ENCODE data around the gene TSPAN9.

Gene TSPAN9

DNA sequence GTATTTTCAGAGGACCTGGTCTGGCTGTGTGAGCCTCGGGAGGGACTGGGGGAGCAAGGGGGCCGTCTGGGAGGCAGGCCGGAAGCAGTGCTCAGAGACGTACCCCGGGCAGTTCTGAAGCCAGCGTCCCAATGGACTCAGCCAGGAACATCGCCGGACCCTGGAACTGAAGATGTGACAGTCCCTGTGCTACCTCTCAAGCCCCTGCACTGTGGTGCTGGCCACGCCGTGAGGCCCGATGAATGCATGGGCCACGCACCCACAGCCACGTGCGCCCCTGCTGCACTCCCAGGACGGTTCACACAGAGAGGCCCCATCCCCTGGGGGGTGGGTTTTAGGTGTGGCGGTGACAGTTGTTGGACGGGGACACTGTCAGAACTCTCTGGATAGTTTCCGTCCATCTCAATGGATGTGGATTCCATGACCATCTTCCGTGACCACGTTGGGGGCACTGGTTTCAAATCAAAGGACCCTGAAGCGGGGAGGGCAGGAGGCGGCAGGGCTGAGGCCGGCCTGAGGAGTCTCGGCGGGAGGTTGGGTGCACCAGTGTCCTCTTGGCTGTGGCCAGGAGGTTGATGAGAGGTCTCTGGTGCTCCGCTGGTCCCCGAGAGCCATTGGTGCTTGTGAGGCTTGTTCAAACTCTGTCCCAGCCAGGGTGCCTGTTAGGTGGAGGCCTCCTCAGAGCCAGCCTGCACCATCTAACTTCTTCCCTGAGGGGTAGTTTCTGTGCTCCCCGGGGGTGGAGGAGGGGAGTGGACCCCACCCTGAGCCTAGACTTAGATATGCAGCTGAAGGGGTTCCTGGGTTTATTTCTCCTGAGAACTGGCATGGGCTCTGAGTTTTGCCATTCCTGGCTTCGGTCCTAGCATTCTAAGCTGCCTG, 36.3 kb upstream of the TSPAN9 start:
- peaks cover 20% of the 10 kb centered on the region for H3K27me3 Mint-ChIP-seq
- H3K27ac Mint-ChIP-seq: no peak overlapping the region
- no peak overlapping the region for H3K4me3 Mint-ChIP-seq
- no peaks in the 10 kb centered on the region for H3K9me3 Mint-ChIP-seq
- H3K36me3 Mint-ChIP-seq (ENCODE audit: low read depth): no peaks in the 10 kb centered on the region
- peaks cover 5% of the 10 kb centered on the region for H3K4me1 Mint-ChIP-seq (ENCODE audit: low read depth)

DNA sequence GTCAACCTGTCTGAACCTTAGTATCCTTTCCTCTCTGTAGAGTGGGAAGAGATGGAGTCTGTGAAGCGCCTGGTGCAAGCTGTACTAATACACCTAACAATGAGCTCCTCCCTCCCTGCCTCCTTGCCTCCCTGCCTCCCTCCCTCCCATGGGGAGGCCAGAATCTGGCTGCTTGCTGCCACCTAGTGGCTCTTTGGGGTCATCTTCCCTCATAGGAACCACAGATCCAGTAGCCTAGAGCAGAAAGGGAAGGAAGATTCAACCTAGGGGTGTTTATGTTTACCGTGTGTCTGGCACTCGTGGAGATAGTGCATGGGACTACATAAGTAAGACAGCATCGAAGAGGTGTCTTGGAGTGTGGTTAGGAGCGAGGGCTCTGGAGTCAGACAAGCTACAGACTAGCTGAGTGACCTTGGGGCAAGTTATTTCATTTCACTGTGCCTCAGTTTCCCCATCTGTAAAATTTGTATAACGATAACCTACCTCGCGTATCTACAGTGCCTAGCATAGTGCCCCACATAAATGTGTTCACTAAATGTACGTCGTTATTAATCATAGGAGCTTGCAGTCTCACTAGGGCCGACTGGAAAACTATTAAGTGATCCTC, 35.5 kb upstream of the TSPAN9 start:
- peaks cover 20% of the 10 kb centered on the region for H3K27me3 Mint-ChIP-seq
- H3K4me1 Mint-ChIP-seq (ENCODE audit: low read depth): peaks cover 5% of the 10 kb centered on the region
- no peak overlapping the region for H3K4me3 Mint-ChIP-seq
- no peaks in the 10 kb centered on the region for H3K9me3 Mint-ChIP-seq
- no peaks in the 10 kb centered on the region for H3K36me3 Mint-ChIP-seq (ENCODE audit: low read depth)
- H3K27ac Mint-ChIP-seq: no peak overlapping the region

DNA sequence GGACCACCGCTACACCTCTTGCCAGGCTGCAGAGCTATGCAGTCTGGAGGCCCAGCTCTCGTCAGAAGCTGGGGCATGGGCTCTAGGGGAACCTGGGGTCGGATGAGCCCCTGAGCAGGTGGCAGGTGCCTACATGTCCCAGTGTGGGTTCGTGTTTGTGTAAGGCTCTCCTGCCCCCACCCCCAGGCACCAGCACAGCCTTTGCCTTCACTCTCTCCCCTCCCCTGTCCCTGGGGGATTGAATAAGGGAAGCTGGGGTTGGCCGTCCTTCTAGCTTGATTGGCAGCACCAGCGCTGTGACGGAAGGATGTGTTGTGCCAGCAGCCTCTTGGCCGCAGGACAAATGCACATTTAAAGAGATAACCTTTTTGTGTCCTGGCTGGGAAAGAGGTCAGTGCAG, 34.8 kb upstream of the TSPAN9 start:
- peaks cover 5% of the 10 kb centered on the region for H3K4me1 Mint-ChIP-seq (ENCODE audit: low read depth)
- no peaks in the 10 kb centered on the region for H3K36me3 Mint-ChIP-seq (ENCODE audit: low read depth)
- H3K27ac Mint-ChIP-seq: no peak overlapping the region
- no peaks in the 10 kb centered on the region for H3K9me3 Mint-ChIP-seq
- H3K4me3 Mint-ChIP-seq: no peak overlapping the region
- H3K27me3 Mint-ChIP-seq: peaks cover 20% of the 10 kb centered on the region

DNA sequence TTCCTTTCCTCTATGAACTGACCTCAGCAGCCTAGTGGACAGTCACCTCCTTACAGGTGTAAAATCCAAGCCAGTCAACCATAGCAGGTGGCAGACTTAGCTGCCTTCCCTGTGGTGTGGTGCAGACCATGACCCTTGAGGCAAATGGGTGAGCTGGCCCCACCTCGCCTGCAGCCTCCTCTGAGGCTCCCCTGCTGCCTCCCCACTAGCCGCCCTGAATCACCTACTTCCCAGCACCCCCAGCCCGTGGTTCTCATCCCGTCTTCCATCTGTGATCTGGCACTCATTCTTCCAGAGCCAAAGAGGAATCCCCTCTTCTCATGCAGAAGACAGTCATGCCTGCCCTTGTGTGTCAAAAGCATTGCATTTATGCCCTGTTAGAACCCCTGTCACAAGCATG, 34.4 kb upstream of the TSPAN9 start:
- Mint-ChIP-seq H3K27ac (no peak overlapping the region), H3K4me3 (no peak overlapping the region)

DNA sequence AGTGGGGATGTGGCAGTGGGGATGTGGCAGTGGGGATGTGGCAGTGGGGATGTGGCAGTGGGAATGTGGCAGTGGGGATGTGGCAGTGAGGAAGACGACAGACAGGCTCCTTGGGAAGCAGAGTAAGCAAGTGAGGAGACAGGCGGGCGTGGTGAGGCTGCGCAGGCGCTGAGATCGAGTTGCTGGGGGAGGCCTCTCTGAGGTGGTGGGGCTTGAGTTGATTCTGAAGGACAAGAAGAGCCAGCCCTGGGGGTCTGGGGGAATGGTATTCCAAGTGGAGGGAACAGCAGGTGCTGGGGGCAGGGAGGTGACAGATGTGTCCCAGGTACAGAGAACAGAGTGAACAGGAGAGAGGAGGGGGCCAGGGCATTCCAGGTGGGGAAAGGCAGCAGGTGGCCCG, 33.8 kb upstream of the TSPAN9 start:
- Mint-ChIP-seq H3K36me3 (ENCODE audit: low read depth) (no peaks in the 10 kb centered on the region), H3K9me3 (no peaks in the 10 kb centered on the region), H3K27me3 (peaks cover 20% of the 10 kb centered on the region), H3K4me3 (no peak overlapping the region), H3K27ac (no peak overlapping the region), H3K4me1 (ENCODE audit: low read depth) (peaks cover 5% of the 10 kb centered on the region)

More for the DNA sequence above, 34.4 kb upstream of the TSPAN9 start:
- H3K27me3 Mint-ChIP-seq: peaks cover 20% of the 10 kb centered on the region
- H3K9me3 Mint-ChIP-seq: no peaks in the 10 kb centered on the region
- H3K4me1 Mint-ChIP-seq (ENCODE audit: low read depth): peaks cover 5% of the 10 kb centered on the region
- no peaks in the 10 kb centered on the region for H3K36me3 Mint-ChIP-seq (ENCODE audit: low read depth)

DNA sequence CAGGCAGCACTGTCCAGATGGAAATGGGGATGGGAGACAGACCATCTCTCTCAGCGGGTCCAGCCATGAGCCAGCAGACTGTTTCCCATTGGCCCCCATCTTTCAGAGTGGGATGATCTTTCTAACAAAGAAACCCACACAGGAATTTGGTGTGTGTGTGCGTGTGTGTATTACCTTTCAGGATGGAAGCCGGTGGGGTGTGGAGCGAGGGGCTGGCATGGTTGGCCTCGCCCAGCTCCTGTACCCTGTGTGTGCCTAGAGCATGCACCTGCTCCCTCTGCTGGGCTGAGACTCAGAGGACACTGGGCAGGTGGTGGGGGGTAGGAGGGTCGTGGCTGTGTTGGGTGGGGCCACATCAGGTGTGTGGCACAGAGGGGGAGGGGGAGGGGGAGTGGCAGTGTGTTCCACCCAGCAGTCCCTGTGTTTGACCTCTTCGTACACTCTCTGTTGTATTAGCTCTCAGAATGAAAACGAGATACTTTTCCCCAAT, 33.0 kb upstream of the TSPAN9 start:
- Mint-ChIP-seq H3K4me3 (no peak overlapping the region), H3K27me3 (peaks cover 20% of the 10 kb centered on the region), H3K9me3 (no peaks in the 10 kb centered on the region), H3K4me1 (ENCODE audit: low read depth) (peaks cover 5% of the 10 kb centered on the region), H3K27ac (no peak overlapping the region), H3K36me3 (ENCODE audit: low read depth) (no peaks in the 10 kb centered on the region)

DNA sequence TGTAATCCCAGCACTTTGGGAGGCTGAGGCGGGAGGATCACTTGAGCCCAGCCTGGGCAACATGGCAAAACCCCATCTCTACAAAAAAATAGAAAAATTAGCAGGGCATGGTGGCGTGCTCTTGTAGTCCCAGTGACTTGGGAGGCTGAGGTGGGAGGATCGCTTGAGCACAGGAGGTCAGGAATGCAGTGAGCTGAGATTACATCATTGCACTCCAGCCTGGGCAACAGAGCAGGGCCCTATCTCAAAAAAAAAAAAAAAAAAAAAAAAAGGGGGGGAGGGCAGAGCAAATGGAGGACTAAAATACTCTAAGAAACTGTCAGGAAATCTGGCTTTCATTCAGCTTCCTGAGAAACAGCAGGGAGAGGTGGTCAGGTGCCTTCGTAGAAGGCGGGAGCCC, 31.7 kb upstream of the TSPAN9 start:
- H3K36me3 Mint-ChIP-seq (ENCODE audit: low read depth): no peaks in the 10 kb centered on the region
- H3K27ac Mint-ChIP-seq: no peak overlapping the region
- no peaks in the 10 kb centered on the region for H3K9me3 Mint-ChIP-seq
- no peak overlapping the region for H3K4me3 Mint-ChIP-seq
- peaks cover 20% of the 10 kb centered on the region for H3K27me3 Mint-ChIP-seq
- peaks cover 5% of the 10 kb centered on the region for H3K4me1 Mint-ChIP-seq (ENCODE audit: low read depth)

DNA sequence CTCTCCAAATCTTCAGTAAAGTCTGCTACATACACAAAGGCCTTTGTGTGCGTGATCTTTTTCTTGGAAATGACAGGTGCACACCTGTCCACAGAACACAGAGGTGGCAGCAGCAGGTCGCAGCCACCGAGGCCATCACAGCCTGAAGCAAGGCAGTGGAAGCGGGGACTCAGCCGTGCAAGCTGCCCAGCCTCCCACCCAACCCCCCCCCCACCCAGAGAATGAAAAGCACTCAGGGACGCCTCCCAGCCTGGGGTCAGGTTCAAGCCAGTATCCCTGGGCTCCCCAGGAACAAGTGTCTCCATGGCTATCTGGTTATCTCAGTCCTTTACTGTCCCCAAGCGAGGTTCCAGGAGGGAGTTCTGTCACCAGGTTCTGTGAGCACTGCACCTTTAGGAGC, 31.2 kb upstream of the TSPAN9 start:
- Mint-ChIP-seq H3K9me3 (no peaks in the 10 kb centered on the region), H3K4me1 (ENCODE audit: low read depth) (peaks cover 5% of the 10 kb centered on the region), H3K27ac (no peak overlapping the region), H3K36me3 (ENCODE audit: low read depth) (no peaks in the 10 kb centered on the region), H3K4me3 (no peak overlapping the region), H3K27me3 (peaks cover 20% of the 10 kb centered on the region)

DNA sequence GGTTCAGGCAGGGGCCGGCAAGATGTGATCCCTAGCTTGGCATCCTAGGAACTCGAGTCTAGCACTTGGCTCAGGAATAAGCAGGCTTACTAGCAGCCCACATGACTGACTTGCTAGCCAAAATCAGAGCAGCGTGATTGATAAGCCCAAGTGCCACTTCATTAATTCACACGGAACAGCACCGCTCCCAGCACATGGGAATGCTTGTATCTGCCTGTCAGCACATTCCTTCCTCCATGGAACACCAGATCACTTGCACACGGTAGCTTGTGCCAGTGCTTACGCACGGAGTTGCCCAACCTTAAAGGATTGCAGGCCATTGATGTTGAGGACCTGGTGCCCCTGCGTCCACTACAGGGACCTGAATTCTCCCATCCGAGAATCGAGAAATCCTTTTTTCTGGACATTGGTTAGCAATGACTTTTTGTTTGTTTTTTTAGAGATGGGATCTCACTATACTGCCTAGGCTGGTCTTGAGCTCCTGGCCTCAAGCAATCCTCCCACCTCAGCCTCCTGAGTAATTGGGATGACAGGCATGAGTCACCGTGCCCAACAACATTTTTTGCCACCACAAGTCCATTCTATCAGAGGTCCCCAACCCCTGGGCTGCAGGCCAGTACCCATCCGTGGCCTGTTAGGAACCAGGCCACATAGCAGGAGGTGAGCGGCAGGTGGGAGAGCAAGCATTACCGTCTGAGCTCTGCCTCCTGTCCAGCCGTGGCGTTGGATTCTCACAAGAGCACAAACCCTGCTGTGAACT, 30.6 kb upstream of the TSPAN9 start:
- H3K36me3 Mint-ChIP-seq (ENCODE audit: low read depth): no peaks in the 10 kb centered on the region
- H3K9me3 Mint-ChIP-seq: no peaks in the 10 kb centered on the region
- no peak overlapping the region for H3K4me3 Mint-ChIP-seq
- no peak overlapping the region for H3K27ac Mint-ChIP-seq
- peaks cover 4% of the 10 kb centered on the region for H3K4me1 Mint-ChIP-seq (ENCODE audit: low read depth)
- peaks cover 18% of the 10 kb centered on the region for H3K27me3 Mint-ChIP-seq

DNA sequence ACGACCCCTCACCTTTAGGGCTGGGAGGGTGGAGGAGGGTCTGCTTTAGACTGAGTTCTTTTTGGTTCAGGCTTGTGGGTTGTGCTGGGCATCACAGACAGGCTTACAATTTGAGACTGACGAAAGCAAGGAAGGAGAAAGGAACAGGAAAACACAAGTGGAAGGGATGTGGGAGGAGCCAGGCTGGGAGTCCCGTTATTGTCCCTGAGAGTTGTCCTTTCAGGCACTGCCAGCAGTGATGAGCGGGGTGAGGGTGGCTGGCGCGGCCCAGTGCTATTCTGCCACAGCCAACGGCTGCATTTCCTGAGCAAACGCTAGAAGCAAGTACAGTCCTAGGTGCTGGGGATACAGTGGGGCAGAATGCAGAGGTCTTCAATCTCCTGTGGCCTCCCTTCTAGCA, 29.2 kb upstream of the TSPAN9 start:
- Mint-ChIP-seq H3K9me3 (no peaks in the 10 kb centered on the region), H3K4me3 (no peak overlapping the region), H3K27ac (no peak overlapping the region), H3K4me1 (ENCODE audit: low read depth) (no peaks in the 10 kb centered on the region), H3K36me3 (ENCODE audit: low read depth) (no peaks in the 10 kb centered on the region), H3K27me3 (peaks cover 15% of the 10 kb centered on the region)

DNA sequence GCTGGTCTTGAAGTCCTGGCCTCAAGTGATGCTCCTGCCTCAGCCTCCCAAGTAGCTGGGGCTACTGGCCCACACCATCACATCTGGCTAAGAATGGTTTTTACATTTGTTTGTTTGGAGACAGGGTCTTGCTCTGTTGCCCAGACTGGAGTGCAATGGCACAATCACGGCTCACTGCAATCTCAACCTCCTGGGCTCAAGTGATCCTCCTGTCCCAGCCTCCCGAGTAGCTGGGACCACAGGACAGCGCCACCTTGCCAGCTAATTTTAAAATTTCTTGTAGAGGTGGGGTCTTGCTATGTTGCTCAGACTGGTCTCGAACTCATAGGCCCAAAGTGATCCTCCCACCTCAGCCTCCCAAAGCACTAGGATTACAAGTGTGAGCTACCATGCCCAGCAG, 28.6 kb upstream of the TSPAN9 start:
- H3K4me3 Mint-ChIP-seq: no peak overlapping the region
- no peaks in the 10 kb centered on the region for H3K9me3 Mint-ChIP-seq
- H3K4me1 Mint-ChIP-seq (ENCODE audit: low read depth): no peaks in the 10 kb centered on the region
- peaks cover 9% of the 10 kb centered on the region for H3K27me3 Mint-ChIP-seq
- H3K36me3 Mint-ChIP-seq (ENCODE audit: low read depth): no peaks in the 10 kb centered on the region
- H3K27ac Mint-ChIP-seq: no peak overlapping the region

DNA sequence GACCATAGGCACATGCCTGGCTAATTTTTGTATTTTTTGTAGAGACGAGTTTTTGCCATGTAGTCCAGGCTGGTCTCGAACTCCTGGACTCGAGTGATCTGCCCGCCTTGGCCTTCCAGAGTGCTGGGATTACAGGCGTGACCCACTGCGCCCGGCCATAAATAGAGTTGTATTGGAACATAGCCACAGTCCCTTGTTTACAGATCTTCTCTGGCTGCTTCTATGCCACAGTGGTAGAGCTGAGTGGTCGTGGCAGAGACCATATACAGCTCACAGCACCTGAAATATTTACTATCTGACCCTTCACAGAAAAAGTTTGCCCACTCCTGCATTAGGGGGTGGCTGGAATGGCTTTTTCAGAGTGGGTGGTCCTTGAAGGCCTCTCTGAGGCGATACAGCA, 28.0 kb upstream of the TSPAN9 start:
- Mint-ChIP-seq H3K4me1 (ENCODE audit: low read depth) (no peaks in the 10 kb centered on the region), H3K36me3 (ENCODE audit: low read depth) (no peaks in the 10 kb centered on the region), H3K9me3 (no peaks in the 10 kb centered on the region), H3K27ac (no peak overlapping the region), H3K4me3 (no peak overlapping the region), H3K27me3 (peaks cover 3% of the 10 kb centered on the region)

DNA sequence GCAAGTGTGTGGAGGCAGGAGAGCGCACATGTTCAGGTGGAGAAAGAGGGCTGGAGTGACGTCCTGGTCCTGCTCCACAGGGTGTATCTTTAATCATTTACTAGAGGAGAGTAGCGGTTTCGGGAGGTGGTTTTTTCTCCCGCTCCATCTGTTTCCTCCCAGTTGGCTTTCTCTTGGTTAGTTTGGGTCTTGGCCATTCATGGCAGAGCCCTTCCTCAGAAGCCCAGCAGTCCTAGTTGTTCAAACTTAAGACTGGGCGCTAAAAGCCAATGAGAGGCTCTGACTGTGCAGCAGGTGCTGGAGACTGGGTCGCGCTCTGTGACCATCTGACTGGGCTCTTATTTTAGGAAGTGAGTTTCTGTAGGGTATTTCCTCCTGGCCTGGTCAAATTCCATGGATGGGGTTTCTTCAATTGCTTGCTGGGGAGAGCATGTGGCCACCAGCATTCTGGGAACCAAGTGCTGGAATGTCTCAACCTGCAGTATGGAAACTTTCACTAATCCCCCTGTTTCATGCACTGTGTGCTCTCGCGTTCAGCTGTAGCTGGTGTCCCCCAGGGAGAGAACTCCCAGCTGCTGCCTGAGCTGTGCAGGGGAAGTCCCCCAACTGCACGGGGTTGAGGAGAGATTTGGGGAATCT, 27.4 kb upstream of the TSPAN9 start:
- Mint-ChIP-seq H3K27me3 (peaks cover 3% of the 10 kb centered on the region), H3K4me3 (no peak overlapping the region), H3K4me1 (ENCODE audit: low read depth) (no peaks in the 10 kb centered on the region), H3K27ac (no peak overlapping the region), H3K9me3 (no peaks in the 10 kb centered on the region), H3K36me3 (ENCODE audit: low read depth) (no peaks in the 10 kb centered on the region)

DNA sequence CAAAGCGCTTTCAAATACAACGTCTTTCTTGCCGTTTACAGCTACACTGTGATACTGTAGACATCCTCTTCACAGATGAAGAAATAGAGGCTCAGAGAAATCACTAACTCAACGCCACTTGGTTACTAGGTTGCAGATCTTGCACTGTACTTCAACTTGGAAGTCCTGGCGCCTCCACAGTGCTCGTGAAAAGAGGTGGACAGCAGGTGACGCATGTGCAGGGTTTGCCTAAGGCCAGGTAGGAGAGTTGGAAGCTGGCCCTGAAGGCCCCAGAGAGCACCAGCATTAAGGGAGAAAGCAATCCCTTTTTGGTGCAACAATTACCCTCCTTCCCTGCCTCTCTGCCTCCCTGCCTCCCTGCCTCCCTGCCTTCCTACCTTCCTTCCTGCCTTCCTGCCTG, 22.8 kb upstream of the TSPAN9 start:
- H3K9me3 Mint-ChIP-seq: no peaks in the 10 kb centered on the region
- H3K27me3 Mint-ChIP-seq: peaks cover 9% of the 10 kb centered on the region
- H3K4me3 Mint-ChIP-seq: no peak overlapping the region
- H3K27ac Mint-ChIP-seq: no peak overlapping the region
- H3K4me1 Mint-ChIP-seq (ENCODE audit: low read depth): no peaks in the 10 kb centered on the region
- H3K36me3 Mint-ChIP-seq (ENCODE audit: low read depth): no peaks in the 10 kb centered on the region

Data from stimulated activated naive CD8-positive, alpha-beta T cell treated with anti-CD3 and anti-CD28 coated beads, Interleukin-15, Interleukin-2, amounts not matched to agents 100 ng/mL and 50 ng/mL, for 24 hours (primary cell).